ENCODE results near the gene ITIH4.

The ITIH4 gene

GRCh38 chr3:52838561-52839267, 8.2 kb upstream of the ITIH4 start:
- H2AK5ac ChIP-seq (ENCODE audit: low read depth, low read length) = no peak overlapping the region
- no peak overlapping the region for H4K91ac ChIP-seq (ENCODE audit: low read depth, low read length, poor library complexity)
- H3K79me1 ChIP-seq (ENCODE audit: low read depth, low read length) = no peaks in the 10 kb centered on the region
- no peak overlapping the region for H2BK15ac ChIP-seq (ENCODE audit: low read length)
- no peak overlapping the region for H3K4ac ChIP-seq (ENCODE audit: low read length)
- no peak overlapping the region for H2BK120ac ChIP-seq (ENCODE audit: low read depth, low read length)
- H3K4me1 ChIP-seq (ENCODE audit: control insufficient read depth in 2 of 2, insufficient read depth in 1 of 2, low read depth in 1 of 2, low read length in 2 of 2) = peaks cover 18 to 36% of the 10 kb centered on the region in 2 donors
- no peak overlapping the region for H3K9ac ChIP-seq (ENCODE audit: low read depth, low read length, poor library complexity)
- H3K14ac ChIP-seq (ENCODE audit: low read length) = no peak overlapping the region
- no peaks in the 10 kb centered on the region for H3K9me3 ChIP-seq (replicated peaks in 1 of 2; ENCODE audit: control insufficient read depth in 2 of 2, insufficient read depth in 1 of 2, low read depth in 1 of 2, low read length in 2 of 2)
- WGBS, 2 donors (ENCODE audit: extremely low coverage in 2 of 2, insufficient read length in 2 of 2, insufficient replicate concordance in 1 of 2) = no CpG with 5 or more reads among the region's 8 CpGs
- DNase-seq (ENCODE audit: low spot score) = no peak
- peaks cover 6 to 14% of the 10 kb centered on the region in 2 donors for H3K36me3 ChIP-seq (replicated peaks in 1 of 2; ENCODE audit: control insufficient read depth in 2 of 2, insufficient read depth in 2 of 2, low read length in 2 of 2)
- H3K4me3 ChIP-seq (ENCODE audit: low read length in 2 of 2) = no peak overlapping the region
- no peak overlapping the region for H2BK5ac ChIP-seq (ENCODE audit: low read length)
- H3K18ac ChIP-seq (ENCODE audit: low read length) = no peak overlapping the region
- no peak overlapping the region for H4K8ac ChIP-seq (ENCODE audit: low read depth, low read length)
- no peak overlapping the region for H2BK12ac ChIP-seq (ENCODE audit: low read length)
- H3K27ac ChIP-seq (replicated peaks; ENCODE audit: low read length) = no peak overlapping the region
- H2AFZ ChIP-seq (ENCODE audit: low read length) = no peak overlapping the region
- H3K23ac ChIP-seq (ENCODE audit: low read depth, low read length, poor library complexity) = no peak overlapping the region
- no peak overlapping the region for H3K4me2 ChIP-seq (ENCODE audit: insufficient read depth, low read length, poor library complexity, severe bottlenecking)
- H3K27me3 ChIP-seq (ENCODE audit: control insufficient read depth in 3 of 3, insufficient read depth in 3 of 3, low read depth in 1 of 3, low read length in 3 of 3) = no peaks in the 10 kb centered on the region

- no peak overlapping the region for H3K18ac ChIP-seq (ENCODE audit: low read length)
- no peaks in the 10 kb centered on the region for H3K27me3 ChIP-seq (ENCODE audit: control insufficient read depth in 3 of 3, insufficient read depth in 3 of 3, low read depth in 1 of 3, low read length in 3 of 3)
- H2AK5ac ChIP-seq (ENCODE audit: low read depth, low read length) = no peak overlapping the region
- no peak overlapping the region for H3K4me3 ChIP-seq (ENCODE audit: low read length in 2 of 2)
- H3K36me3 ChIP-seq (replicated peaks in 1 of 2; ENCODE audit: control insufficient read depth in 2 of 2, insufficient read depth in 2 of 2, low read length in 2 of 2) = peaks cover 3 to 9% of the 10 kb centered on the region in 2 donors
- H3K14ac ChIP-seq (ENCODE audit: low read length) = no peak overlapping the region
- no peak overlapping the region for H3K27ac ChIP-seq (replicated peaks; ENCODE audit: low read length)
- H3K4me2 ChIP-seq (ENCODE audit: insufficient read depth, low read length, poor library complexity, severe bottlenecking) = no peak overlapping the region
- peaks cover 18 to 35% of the 10 kb centered on the region in 2 donors for H3K4me1 ChIP-seq (ENCODE audit: control insufficient read depth in 2 of 2, insufficient read depth in 1 of 2, low read depth in 1 of 2, low read length in 2 of 2)
- no peak overlapping the region for H4K8ac ChIP-seq (ENCODE audit: low read depth, low read length)
- H3K9me3 ChIP-seq (replicated peaks in 1 of 2; ENCODE audit: control insufficient read depth in 2 of 2, insufficient read depth in 1 of 2, low read depth in 1 of 2, low read length in 2 of 2) = no peaks in the 10 kb centered on the region
- no CpG with 5 or more reads among the region's 4 CpGs for WGBS, 2 donors (ENCODE audit: extremely low coverage in 2 of 2, insufficient read length in 2 of 2, insufficient replicate concordance in 1 of 2)
- DNase-seq (ENCODE audit: low spot score) = no peak
- H3K79me1 ChIP-seq (ENCODE audit: low read depth, low read length) = no peaks in the 10 kb centered on the region
- no peak overlapping the region for H4K91ac ChIP-seq (ENCODE audit: low read depth, low read length, poor library complexity)
- H3K4ac ChIP-seq (ENCODE audit: low read length) = no peak overlapping the region
- H3K9ac ChIP-seq (ENCODE audit: low read depth, low read length, poor library complexity) = no peak overlapping the region
- H2BK12ac ChIP-seq (ENCODE audit: low read length) = no peak overlapping the region
- H2BK120ac ChIP-seq (ENCODE audit: low read depth, low read length) = no peak overlapping the region
- no peak overlapping the region for H2BK15ac ChIP-seq (ENCODE audit: low read length)
- no peak overlapping the region for H3K23ac ChIP-seq (ENCODE audit: low read depth, low read length, poor library complexity)
- no peak overlapping the region for H2AFZ ChIP-seq (ENCODE audit: low read length)
- H2BK5ac ChIP-seq (ENCODE audit: low read length) = no peak overlapping the region
Measured at GRCh38 chr3:52836986-52837385, 6.5 kb upstream of the ITIH4 start.

GRCh38 chr3:52836471-52836845, 6.0 kb upstream of the ITIH4 start:
- WGBS, 2 donors (ENCODE audit: extremely low coverage in 2 of 2, insufficient read length in 2 of 2, insufficient replicate concordance in 1 of 2) = no CpG with 5 or more reads among the region's 5 CpGs
- H3K27ac ChIP-seq (replicated peaks; ENCODE audit: low read length) = no peak overlapping the region
- no peak overlapping the region for H2AFZ ChIP-seq (ENCODE audit: low read length)
- H4K91ac ChIP-seq (ENCODE audit: low read depth, low read length, poor library complexity) = no peak overlapping the region
- H2BK12ac ChIP-seq (ENCODE audit: low read length) = no peak overlapping the region
- DNase-seq (ENCODE audit: low spot score) = no peak
- no peak overlapping the region for H2BK120ac ChIP-seq (ENCODE audit: low read depth, low read length)
- no peaks in the 10 kb centered on the region for H3K9me3 ChIP-seq (replicated peaks in 1 of 2; ENCODE audit: control insufficient read depth in 2 of 2, insufficient read depth in 1 of 2, low read depth in 1 of 2, low read length in 2 of 2)
- H3K36me3 ChIP-seq (replicated peaks in 1 of 2; ENCODE audit: control insufficient read depth in 2 of 2, insufficient read depth in 2 of 2, low read length in 2 of 2) = peaks cover under 1 to 7% of the 10 kb centered on the region in 2 donors
- no peak overlapping the region for H3K14ac ChIP-seq (ENCODE audit: low read length)
- no peak overlapping the region for H2BK5ac ChIP-seq (ENCODE audit: low read length)
- no peak overlapping the region for H3K18ac ChIP-seq (ENCODE audit: low read length)
- H2BK15ac ChIP-seq (ENCODE audit: low read length) = no peak overlapping the region
- H3K27me3 ChIP-seq (ENCODE audit: control insufficient read depth in 3 of 3, insufficient read depth in 3 of 3, low read depth in 1 of 3, low read length in 3 of 3) = no peaks in the 10 kb centered on the region
- no peak overlapping the region for H3K4ac ChIP-seq (ENCODE audit: low read length)
- no peaks in the 10 kb centered on the region for H3K79me1 ChIP-seq (ENCODE audit: low read depth, low read length)
- H4K8ac ChIP-seq (ENCODE audit: low read depth, low read length) = no peak overlapping the region
- H3K4me3 ChIP-seq (ENCODE audit: low read length in 2 of 2) = no peak overlapping the region
- H2AK5ac ChIP-seq (ENCODE audit: low read depth, low read length) = peak overlapping the region; percentile 65
- H3K4me2 ChIP-seq (ENCODE audit: insufficient read depth, low read length, poor library complexity, severe bottlenecking) = no peak overlapping the region
- H3K4me1 ChIP-seq (ENCODE audit: control insufficient read depth in 2 of 2, insufficient read depth in 1 of 2, low read depth in 1 of 2, low read length in 2 of 2) = peaks cover 18 to 35% of the 10 kb centered on the region in 2 donors
- no peak overlapping the region for H3K23ac ChIP-seq (ENCODE audit: low read depth, low read length, poor library complexity)
- H3K9ac ChIP-seq (ENCODE audit: low read depth, low read length, poor library complexity) = no peak overlapping the region

- Histone ChIP-seq H3K18ac (ENCODE audit: low read length) (peak overlapping the region; percentile 57), H3K4ac (ENCODE audit: low read length) (no peak overlapping the region), H2BK12ac (ENCODE audit: low read length) (no peak overlapping the region), H3K4me1 (ENCODE audit: control insufficient read depth in 2 of 2, insufficient read depth in 1 of 2, low read depth in 1 of 2, low read length in 2 of 2) (peaks cover 18 to 32% of the 10 kb centered on the region in 2 donors), H2AFZ (ENCODE audit: low read length) (no peak overlapping the region), H2AK5ac (ENCODE audit: low read depth, low read length) (peak overlapping the region; percentile 65), H2BK5ac (ENCODE audit: low read length) (peak overlapping the region; percentile 11), H3K36me3 (replicated peaks in 1 of 2; ENCODE audit: control insufficient read depth in 2 of 2, insufficient read depth in 2 of 2, low read length in 2 of 2) (peaks cover 0 to 2% of the 10 kb centered on the region in 2 donors), H3K9ac (ENCODE audit: low read depth, low read length, poor library complexity) (no peak overlapping the region), H3K79me1 (ENCODE audit: low read depth, low read length) (no peaks in the 10 kb centered on the region), H3K14ac (ENCODE audit: low read length) (no peak overlapping the region), H4K8ac (ENCODE audit: low read depth, low read length) (no peak overlapping the region), H2BK15ac (ENCODE audit: low read length) (no peak overlapping the region), H3K9me3 (replicated peaks in 1 of 2; ENCODE audit: control insufficient read depth in 2 of 2, insufficient read depth in 1 of 2, low read depth in 1 of 2, low read length in 2 of 2) (no peaks in the 10 kb centered on the region), H2BK120ac (ENCODE audit: low read depth, low read length) (peak overlapping the region; percentile 13), H3K27me3 (ENCODE audit: control insufficient read depth in 3 of 3, insufficient read depth in 3 of 3, low read depth in 1 of 3, low read length in 3 of 3) (no peaks in the 10 kb centered on the region), H3K4me3 (ENCODE audit: low read length in 2 of 2) (no peak overlapping the region), H3K23ac (ENCODE audit: low read depth, low read length, poor library complexity) (no peak overlapping the region), H3K27ac (replicated peaks; ENCODE audit: low read length) (peak overlapping the region; percentile 83), H3K4me2 (ENCODE audit: insufficient read depth, low read length, poor library complexity, severe bottlenecking) (no peak overlapping the region), H4K91ac (ENCODE audit: low read depth, low read length, poor library complexity) (no peak overlapping the region)
- no peak for DNase-seq (ENCODE audit: low spot score)
- no CpG with 5 or more reads among the region's 8 CpGs for WGBS, 2 donors (ENCODE audit: extremely low coverage in 2 of 2, insufficient read length in 2 of 2, insufficient replicate concordance in 1 of 2)
Measured at GRCh38 chr3:52835766-52836470, 5.4 kb upstream of the ITIH4 start.

Measured in neuronal stem cell (in vitro differentiated cells).